IMR-90 (cell line): ENCODE data around the gene DNM3. TPM values are rescaled to one million over a fixed set of nuclear protein-coding genes. Genes with fewer than 3 reads are reported as not detected.

Experiments
- ATAC-seq: fragments of 200-7000 bp; cut with Tn5 transposase; 2 replicates; pipeline ENCODE4 v1.9.1; 2020; ENCODE audit warnings: low read depth, mild to moderate bottlenecking, moderate library complexity
- BruUV-seq: library from RNA; stranded (reverse); fragments of 400-500 nt; replicated peaks from 2 replicates; lab custom pipeline; 2021; lab: Mats Ljungman, UMichigan
- CTCF ChIA-PET: fragments of 300-600 bp; formaldehyde crosslinking; extraction: SDS; loops from one replicate; lab custom pipeline; 2021; ENCODE audit warnings: antibody characterized with exemption; lab: Yijun Ruan, JAX
- POLR2A ChIA-PET: fragments of 300-600 bp; sonication (Branson Sonifier 250); formaldehyde crosslinking; loops from one replicate; lab custom pipeline; 2022; ENCODE audit warnings: antibody characterized with exemption; ENCODE audit not compliant: unreplicated experiment; lab: Charles Lee
- DNase-seq: peaks from one replicate; pipeline ENCODE4 v3.0.0; 2013
- H2AFZ ChIP-seq: replicated peaks from 2 replicates; pipeline ENCODE3; 2013; ENCODE audit warnings: low read length, mild to moderate bottlenecking; ENCODE audit not compliant: poor library complexity
- H2AK5ac ChIP-seq: 2 replicates; pipeline ENCODE4 v1.6.1; 2013; ENCODE audit warnings: low read depth, low read length, inconsistent platforms
- H2AK9ac ChIP-seq: replicated peaks from 2 replicates; pipeline ENCODE3; 2013; ENCODE audit warnings: mild to moderate bottlenecking, low read depth, low read length, moderate library complexity; ENCODE audit not compliant: poor library complexity
- H2BK120ac ChIP-seq: 2 replicates; pipeline ENCODE4 v1.6.1; 2013; ENCODE audit warnings: low read depth, low read length, inconsistent platforms
- H2BK15ac ChIP-seq: 3 replicates; pipeline ENCODE4 v1.6.1; 2013; ENCODE audit warnings: low read depth, low read length, inconsistent platforms
- H2BK20ac ChIP-seq: 2 replicates; pipeline ENCODE4 v1.6.1; 2013; ENCODE audit warnings: low read depth, mild to moderate bottlenecking, inconsistent platforms, low read length, moderate library complexity
- H2BK5ac ChIP-seq: 2 replicates; pipeline ENCODE4 v1.6.1; 2013; ENCODE audit warnings: mild to moderate bottlenecking, low read depth, low read length, inconsistent platforms; ENCODE audit not compliant: poor library complexity, severe bottlenecking
- H3K14ac ChIP-seq: replicated peaks from 2 replicates; pipeline ENCODE4 v1.6.1; 2013; ENCODE audit warnings: low read depth, low read length, inconsistent platforms
- H3K18ac ChIP-seq: 2 replicates; pipeline ENCODE4 v1.6.1; 2013; ENCODE audit warnings: low read depth, low read length, control low read depth
- H3K23ac ChIP-seq: 2 replicates; pipeline ENCODE4 v1.6.1; 2013; ENCODE audit warnings: low read depth, low read length, inconsistent platforms
- H3K27ac ChIP-seq: 2 replicates; pipeline ENCODE4 v1.5.1; 2013; ENCODE audit warnings: mild to moderate bottlenecking, control low read depth, low read length; ENCODE audit not compliant: insufficient read depth
- H3K27me3 ChIP-seq: 2 replicates; pipeline ENCODE4 v1.6.1; 2013; ENCODE audit warnings: low read length; ENCODE audit not compliant: control insufficient read depth, insufficient read depth
- H3K36me3 ChIP-seq: 2 replicates; pipeline ENCODE4 v1.6.1; 2013; ENCODE audit warnings: low read length, mixed read lengths; ENCODE audit not compliant: control insufficient read depth, insufficient read depth
- H3K4ac ChIP-seq: 2 replicates; pipeline ENCODE4 v1.6.1; 2013; ENCODE audit warnings: low read depth, low read length, inconsistent platforms
- H3K4me1 ChIP-seq: 2 replicates; pipeline ENCODE4 v1.6.1; 2013; ENCODE audit warnings: low read length, mixed read lengths; ENCODE audit not compliant: control insufficient read depth, insufficient read depth
- H3K4me2 ChIP-seq: 2 replicates; pipeline ENCODE4 v1.6.1; 2013; ENCODE audit warnings: low read depth, mild to moderate bottlenecking, control low read depth, low read length, moderate library complexity
- H3K4me3 ChIP-seq: 2 replicates; pipeline ENCODE4 v1.5.1; 2013; ENCODE audit warnings: low read depth, mild to moderate bottlenecking, control low read depth, low read length, moderate library complexity; ENCODE audit not compliant: insufficient read depth
- H3K56ac ChIP-seq: 2 replicates; pipeline ENCODE4 v1.6.1; 2013; ENCODE audit warnings: low read length, inconsistent platforms; ENCODE audit not compliant: insufficient read depth; ENCODE audit errors: extremely low read depth
- H3K79me1 ChIP-seq, 2 experiments: 2 replicates each; pipeline ENCODE4 v1.6.1; 2013; ENCODE audit warnings: low read length in 2 of 2, inconsistent platforms in 1 of 2, low read depth in 1 of 2
- H3K9ac ChIP-seq: 2 replicates; pipeline ENCODE4 v1.6.1; 2013; ENCODE audit warnings: low read depth, low read length, control low read depth
- H3K9me1 ChIP-seq: 2 replicates; pipeline ENCODE4 v1.6.1; 2013; ENCODE audit warnings: low read length, inconsistent platforms; ENCODE audit not compliant: insufficient read depth
- H3K9me3 ChIP-seq: 2 replicates; pipeline ENCODE4 v1.6.1; 2013; ENCODE audit warnings: low read length; ENCODE audit not compliant: control insufficient read depth, insufficient read depth
- H4K20me1 ChIP-seq: 2 replicates; pipeline ENCODE4 v1.6.1; 2013; ENCODE audit warnings: low read length, inconsistent platforms; ENCODE audit not compliant: insufficient read depth
- H4K5ac ChIP-seq: 2 replicates; pipeline ENCODE4 v1.6.1; 2013; ENCODE audit warnings: mild to moderate bottlenecking, low read depth, low read length, control low read depth
- H4K8ac ChIP-seq, 2 experiments: 2 replicates each; pipeline ENCODE4 v1.6.1; 2013; ENCODE audit warnings: low read depth in 2 of 2, low read length in 2 of 2, control low read depth in 1 of 2, inconsistent platforms in 1 of 2
- H4K91ac ChIP-seq: 2 replicates; pipeline ENCODE4 v1.6.1; 2013; ENCODE audit warnings: low read depth, low read length, inconsistent platforms; ENCODE audit not compliant: insufficient read depth
- BHLHE40 ChIP-seq: fragments of 150-350 bp; IDR thresholded peaks from 2 replicates; pipeline ENCODE4 v1.6.1; 2016; ENCODE audit warnings: mild to moderate bottlenecking, low read depth, low read length
- CEBPB ChIP-seq: IDR thresholded peaks from 2 replicates; pipeline ENCODE4 v1.6.1; 2012; ENCODE audit warnings: low read depth, low read length, improper control_type of control experiment
- ELK1 ChIP-seq: fragments of 150-350 bp; IDR thresholded peaks from 2 replicates; pipeline ENCODE4 v1.6.1; 2016; ENCODE audit warnings: low read depth, mild to moderate bottlenecking, low read length, moderate library complexity, borderline replicate concordance
- FOS ChIP-seq: fragments of 150-350 bp; IDR thresholded peaks from 2 replicates; pipeline ENCODE4 v1.6.1; 2016; ENCODE audit warnings: low read depth, low read length
- MAFK ChIP-seq: IDR thresholded peaks from 2 replicates; pipeline ENCODE4 v1.6.1; 2012; ENCODE audit warnings: low read depth, low read length, improper control_type of control experiment
- MAZ ChIP-seq: IDR thresholded peaks from 2 replicates; pipeline ENCODE4 v1.6.1; 2012; ENCODE audit warnings: low read depth, mild to moderate bottlenecking, low read length, improper control_type of control experiment, moderate library complexity, borderline replicate concordance
- MXI1 ChIP-seq: IDR thresholded peaks from 2 replicates; pipeline ENCODE4 v1.6.1; 2012; ENCODE audit warnings: low read depth, mild to moderate bottlenecking, low read length, moderate library complexity, borderline replicate concordance
- SMC3 ChIP-seq: fragments of 150-350 bp; IDR thresholded peaks from 2 replicates; pipeline ENCODE4 v1.6.1; 2016; ENCODE audit warnings: low read depth, mild to moderate bottlenecking, antibody characterized with exemption, low read length, moderate library complexity
- USF2 ChIP-seq: fragments of 150-350 bp; IDR thresholded peaks from 2 replicates; pipeline ENCODE4 v1.6.1; 2017; ENCODE audit warnings: mild to moderate bottlenecking, antibody characterized with exemption, low read length, low read depth
- WGBS, 2 experiments: methylation state at CpG; one replicate each; pipeline versions ENCODE4 v1.1.5 to v1.1.7; 2013; ENCODE audit warnings: missing lambda C conversion rate in 2 of 2; ENCODE audit not compliant: insufficient read length in 1 of 2; ENCODE audit errors: extremely low coverage in 2 of 2; 5-methylcytosine and 5-hydroxymethylcytosine counted together
- dilution Hi-C: fragments of 300-500 bp; cut with HindIII; formaldehyde crosslinking; loops from one replicate; pipeline ENCODE4 v1.14.3; 2018; ENCODE audit warnings: low sequenced_read_pairs; ENCODE audit not compliant: unreplicated experiment
- in situ Hi-C: fragments of 300-500 bp; cut with MboI; formaldehyde crosslinking; loops from 3 replicates; pipeline ENCODE4 v1.14.3; 2019; ENCODE audit warnings: low sequenced_read_pairs, inconsistent platforms, mixed read lengths
- intact Hi-C: fragments of 100-400 bp; cut with micrococcal nuclease; formaldehyde crosslinking; loops from 2 replicates; pipeline ENCODE4 v1.10.0; 2022
- polyA plus RNA-seq, 3 experiments: library from polyadenylated mRNA; depleted of rRNA; stranded (reverse); fragments of >200 nt; gene quantifications; 2 replicates each; pipeline ENCODE4 v1.2.3, GENCODE V29; 2012; ENCODE audit warnings: low replicate concordance in 1 of 3
- total RNA-seq: library from RNA; depleted of rRNA; stranded (reverse); fragments of >200 nt; gene quantifications from 2 replicates; pipeline ENCODE4 v1.2.3, GENCODE V29; 2012

The DNM3 gene
- total and polyA plus RNA-seq, 2 of the 4 experiments (the other 2 are of a cell fraction): 0.36 TPM

GRCh38 chr1:172421974-172422604, 580.8 kb downstream of the DNM3 start:
- no peak overlapping the region for H2BK20ac ChIP-seq
- no peak overlapping the region for H3K23ac ChIP-seq
- in situ Hi-C loops (loop anchor here (10.0 to 25.0 kb wide), 2 partner anchors 417 to 610 kb away; no protein-coding TSS in a partner anchor), intact Hi-C loops (no loop called here), dilution Hi-C loops (no loop called here)
- BruUV-seq: no TSS peak
- H3K4ac ChIP-seq: no peak overlapping the region
- no peak overlapping the region for H2BK5ac ChIP-seq
- no peak for ATAC-seq
- no peak overlapping the region for H4K5ac ChIP-seq
- no peak overlapping the region for H2AK5ac ChIP-seq
- 0 out of 2 replicates have a peak, but pooled peaks cover 4% of the 10 kb centered on the region for H3K9me1 ChIP-seq
- ChIA-PET CTCF (no interaction called here), POLR2A (interaction anchor here (0.6 kb wide), 1 partner anchor 280 kb away, joined by 4 read pairs; no protein-coding TSS in a partner anchor)
- H4K91ac ChIP-seq: no peak overlapping the region
- no peaks in the 10 kb centered on the region for H3K27me3 ChIP-seq
- H2BK15ac ChIP-seq: no peak overlapping the region
- no peak overlapping the region for H3K56ac ChIP-seq
- H3K27ac ChIP-seq: no peak overlapping the region
- no peak overlapping the region for H2BK120ac ChIP-seq
- H2AK9ac ChIP-seq: no peak overlapping the region
- no peak overlapping the region for H3K18ac ChIP-seq
- no peaks in the 10 kb centered on the region for H3K9me3 ChIP-seq
- peaks cover 0 to 5% of the 10 kb centered on the region in 2 experiments; a peak in 2 of 4 replicates for H3K79me1 ChIP-seq
- H3K36me3 ChIP-seq: no peaks in the 10 kb centered on the region
- no peak overlapping the region for H3K4me2 ChIP-seq
- WGBS, 2 experiments: no CpG with 5 or more reads among the region's 5 CpGs
- no peak for DNase-seq
- no peak overlapping the region for H3K14ac ChIP-seq
- H2AFZ ChIP-seq: no peak overlapping the region
- H3K9ac ChIP-seq: no peak overlapping the region
- no peak overlapping the region for H4K8ac ChIP-seq
- no peaks in the 10 kb centered on the region for H3K4me1 ChIP-seq
- H4K20me1 ChIP-seq: no peaks in the 10 kb centered on the region
- H3K4me3 ChIP-seq: no peak overlapping the region
- no peak for TF ChIP-seq MAFK
- no peak for TF ChIP-seq FOS
- TF ChIP-seq CEBPB: no peak
- no peak for TF ChIP-seq BHLHE40
- TF ChIP-seq USF2: no peak
- no peak for TF ChIP-seq MXI1
- no peak for TF ChIP-seq SMC3
- TF ChIP-seq ELK1: no peak
- TF ChIP-seq MAZ: no peak
